K562 (cell line): ENCODE results near the gene RNASE4. TPM values are rescaled to one million over a fixed set of nuclear protein-coding genes. Genes with fewer than 3 reads are reported as not detected.

Experiments
- ATAC-seq: fragments of 200-7000 bp; cut with Tn5 transposase; 3 replicates; pipeline ENCODE4 v1.9.1; 2020; ENCODE audit warnings: moderate library complexity
- BruUV-seq: library from RNA; stranded (reverse); fragments of 400-500 nt; replicated peaks from 2 replicates; lab custom pipeline; 2021; lab: Mats Ljungman, UMichigan
- CTCF ChIA-PET: fragments of 300-600 bp; formaldehyde crosslinking; extraction: SDS; loops from one replicate; lab custom pipeline; 2021; ENCODE audit warnings: low intra/inter-chr PET ratio; lab: Yijun Ruan, JAX
- POLR2A ChIA-PET: fragments of 300-600, 350-650 bp; sonication (Branson Sonifier 250); formaldehyde crosslinking; extraction: SDS; loops from one replicate; lab custom pipeline; 2021; ENCODE audit warnings: antibody characterized with exemption, inconsistent platforms; lab: Yijun Ruan, JAX
- DNase-seq, 4 experiments: peaks; one replicate each; pipeline versions ENCODE4 v3.0.0 to v3.0.0-alpha.2; 2011 to 2018; ENCODE audit warnings: low spot score in 3 of 4, mixed read lengths in 3 of 4; ENCODE audit errors: extremely low read depth in 1 of 4
- FAIRE-seq: peaks from 2 replicates; lab custom pipeline; 2011; peaks lifted over from hg19 to GRCh38; lab: Jason Lieb, UNC
- H2AFZ ChIP-seq: 2 replicates; pipeline ENCODE4 v1.6.0; 2011; ENCODE audit warnings: low read depth, low read length, control low read depth, inconsistent platforms
- H3K27ac ChIP-seq: fragments of 200-600 bp; 3 replicates; pipeline ENCODE4 v1.8.0; 2011; ENCODE audit warnings: low read depth, mild to moderate bottlenecking, control low read depth, inconsistent platforms, low read length, moderate library complexity, mixed read lengths; ENCODE audit errors: extremely low read depth
- H3K27me3 ChIP-seq, 2 experiments: fragments of 300-600 bp in 1 of 2; 2 replicates in 1 of 2; 3 replicates in 1 of 2; pipeline versions ENCODE4 v1.6.0 to v1.8.0; 2011; ENCODE audit warnings: inconsistent platforms in 2 of 2, low read length in 2 of 2, mild to moderate bottlenecking in 1 of 2, mixed read lengths in 1 of 2, moderate library complexity in 1 of 2; ENCODE audit not compliant: control insufficient read depth in 2 of 2, insufficient read depth in 2 of 2
- H3K36me3 ChIP-seq: fragments of 300-600 bp; 3 replicates; pipeline ENCODE4 v1.8.0; 2011; ENCODE audit warnings: mild to moderate bottlenecking, low read length, inconsistent platforms; ENCODE audit not compliant: control insufficient read depth, insufficient read depth
- H3K4me1 ChIP-seq, 2 experiments: fragments of 200-600 bp in 1 of 2; replicated peaks in 1 of 2; 2 replicates in 1 of 2; 3 replicates in 1 of 2; pipeline versions ENCODE4 v1.5.1 to v1.8.0; 2011; ENCODE audit warnings: inconsistent platforms in 2 of 2, low read length in 2 of 2, mild to moderate bottlenecking in 1 of 2, mixed read lengths in 1 of 2, moderate library complexity in 1 of 2; ENCODE audit not compliant: control insufficient read depth in 2 of 2, insufficient read depth in 2 of 2
- H3K4me2 ChIP-seq: 2 replicates; pipeline ENCODE4 v1.6.1; 2011; ENCODE audit warnings: low read length, control low read depth, inconsistent platforms, mixed read lengths; ENCODE audit not compliant: insufficient read depth
- H3K4me3 ChIP-seq: fragments of 200-600 bp; sonication (generic), shearing (Covaris generic); 2 replicates; pipeline ENCODE4 v1.5.1; 2016; ENCODE audit warnings: control low read depth, inconsistent platforms
- H3K79me2 ChIP-seq: fragments of 200-600 bp; 3 replicates; pipeline ENCODE4 v1.8.0; 2011; ENCODE audit warnings: low read length, inconsistent platforms; ENCODE audit not compliant: control insufficient read depth, insufficient read depth
- H3K9ac ChIP-seq, 2 experiments: 2 replicates each; pipeline versions ENCODE4 v1.6.0 to v1.6.1; 2011; ENCODE audit warnings: low read depth in 2 of 2, low read length in 2 of 2, control low read depth in 1 of 2, inconsistent platforms in 1 of 2, mild to moderate bottlenecking in 1 of 2, mixed read lengths in 1 of 2; ENCODE audit not compliant: insufficient read depth in 1 of 2
- H3K9me1 ChIP-seq: one replicate; pipeline ENCODE4 v1.6.0; 2011; ENCODE audit warnings: inconsistent platforms, mild to moderate bottlenecking, low read length, moderate library complexity; ENCODE audit not compliant: control insufficient read depth, insufficient read depth
- H3K9me3 ChIP-seq: replicated peaks from 2 replicates; pipeline ENCODE4 v1.5.1; 2011; ENCODE audit warnings: low read depth, low read length, inconsistent platforms; ENCODE audit not compliant: control insufficient read depth, insufficient read depth
- H4K20me1 ChIP-seq: replicated peaks from 2 replicates; pipeline ENCODE4 v1.6.1; 2011; ENCODE audit warnings: low read length, inconsistent platforms, mixed read lengths; ENCODE audit not compliant: control insufficient read depth, insufficient read depth
- GTF2A2 ChIP-seq: IDR thresholded peaks from 2 replicates; pipeline ENCODE4 v1.6.1; 2016; ENCODE audit warnings: mild to moderate bottlenecking, missing genetic modification characterization, missing compliant biosample characterization
- TBL1XR1 ChIP-seq, 2 experiments: IDR thresholded peaks; 2 replicates each; pipeline ENCODE4 v1.6.1; 2012; ENCODE audit warnings: improper control_type of control experiment in 2 of 2, low read length in 2 of 2, mild to moderate bottlenecking in 1 of 2
- WGBS: fragments of 100-300 bp; shearing (Covaris generic); methylation state at CpG from one replicate; pipeline ENCODE4 v1.1.6; 2016; ENCODE audit warnings: low coverage, mixed read lengths; ENCODE audit not compliant: insufficient coverage; ENCODE audit errors: missing lambda C conversion rate; 5-methylcytosine and 5-hydroxymethylcytosine counted together
- in situ Hi-C: fragments of 300-500 bp; cut with MboI; formaldehyde crosslinking; loops from 4 replicates; pipeline ENCODE4 v1.15.0; 2018; ENCODE audit warnings: inconsistent platforms, mixed read lengths
- intact Hi-C: fragments of 100-400 bp; cut with micrococcal nuclease; formaldehyde crosslinking; loops from 2 replicates; pipeline ENCODE4 v1.14.2; 2022
- polyA plus RNA-seq, 8 experiments: library from polyadenylated mRNA; depleted of rRNA in 4 of 8; stranded (reverse) in 5 of 8; unstranded in 3 of 8; fragments of >200 nt; fragmentation: Nextera tagmentation in 2 of 8; fragmentation: Illumina TruSeq in 1 of 8; extraction: Ambion mirVana in 2 of 8; extraction: Trizol in 1 of 8; gene quantifications; 2 replicates each; pipeline versions ENCODE4 v1.2.1 to v1.2.3, GENCODE V29; 2011 to 2014; ENCODE audit warnings: inconsistent platforms in 1 of 8, missing spikeins in 1 of 8
- total RNA-seq, 7 experiments: library from RNA; depleted of rRNA in 6 of 7; stranded (reverse); fragments of >200 nt in 6 of 7; fragmentation: Illumina TruSeq in 2 of 7; extraction: Trizol in 2 of 7; gene quantifications; 2 replicates each; pipeline versions ENCODE4 v1.2.1 to v1.2.3, GENCODE V29; 2011 to 2021; ENCODE audit warnings: low replicate concordance in 1 of 7
- TF ChIP-seq, protein P1 (sequence below): fragments of 450-650 bp; IDR thresholded peaks from 2 replicates; pipeline ENCODE4 v1.6.1; 2016

The RNASE4 gene
- total and polyA plus RNA-seq, 9 of the 15 experiments (the other 6 are each of a cell fraction or from before 2014, with no cell fraction given): 0.09 to 0.22 (median 0.13) TPM; not detected in 2

DNA sequence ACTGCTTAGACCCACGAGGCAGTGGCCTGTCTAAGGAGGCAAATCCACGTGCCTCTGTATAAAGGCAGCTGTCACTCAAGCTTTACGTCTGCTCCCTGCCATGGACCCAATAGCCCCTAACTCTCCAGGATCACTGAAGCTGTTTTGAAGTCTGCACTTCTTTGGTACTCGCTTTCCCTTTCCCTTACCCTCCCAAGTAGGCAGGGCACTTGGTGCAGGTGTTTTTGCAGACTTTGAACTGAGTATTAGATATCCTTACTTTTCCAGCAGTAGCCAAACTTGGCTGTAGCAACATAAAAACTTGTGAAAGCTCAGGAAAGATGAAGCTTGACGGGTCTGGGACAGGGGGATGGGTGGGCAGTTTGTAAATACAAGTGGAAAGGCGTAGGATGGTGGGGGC lies 25.0 kb upstream of the RNASE4 start:
- Histone ChIP-seq H2AFZ (no peak overlapping the region), H3K36me3 (no peaks in the 10 kb centered on the region), H3K79me2 (no peaks in the 10 kb centered on the region), H3K27ac (no peak overlapping the region), H3K9me3 (no peaks in the 10 kb centered on the region), H4K20me1 (peaks cover 7% of the 10 kb centered on the region; the same call in 1 of the 2 replicates), H3K4me2 (no peak overlapping the region), H3K9ac (no peak overlapping the region), H3K9me1 (no peaks in the 10 kb centered on the region), H3K27me3 (peaks cover 0 to 31% of the 10 kb centered on the region in 2 experiments; a peak in 2 of 5 replicates), H3K4me1 (peaks cover 11 to 17% of the 10 kb centered on the region in 2 experiments; a peak in 3 of 5 replicates), H3K4me3 (no peak overlapping the region)
- BruUV-seq: no TSS peak
- TF ChIP-seq TBL1XR1 (IDR thresholded peaks at IDR 0.05; ENCODE audit: low read length in 2 of 2) (no peak), GTF2A2 (tag) (no peak)
- TF ChIP-seq, protein P1, sequence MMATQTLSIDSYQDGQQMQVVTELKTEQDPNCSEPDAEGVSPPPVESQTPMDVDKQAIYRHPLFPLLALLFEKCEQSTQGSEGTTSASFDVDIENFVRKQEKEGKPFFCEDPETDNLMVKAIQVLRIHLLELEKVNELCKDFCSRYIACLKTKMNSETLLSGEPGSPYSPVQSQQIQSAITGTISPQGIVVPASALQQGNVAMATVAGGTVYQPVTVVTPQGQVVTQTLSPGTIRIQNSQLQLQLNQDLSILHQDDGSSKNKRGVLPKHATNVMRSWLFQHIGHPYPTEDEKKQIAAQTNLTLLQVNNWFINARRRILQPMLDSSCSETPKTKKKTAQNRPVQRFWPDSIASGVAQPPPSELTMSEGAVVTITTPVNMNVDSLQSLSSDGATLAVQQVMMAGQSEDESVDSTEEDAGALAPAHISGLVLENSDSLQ: peak; percentile 35; the same call in 1 of the 2 replicates
- ATAC-seq: no peak
- intact Hi-C loops: loop anchor here (5.0 kb wide), 1 partner anchor 33 kb away; no protein-coding TSS in a partner anchor
- 14% methylated on average over 5 of the region's 6 CpGs for WGBS
- no peak for FAIRE-seq
- ChIA-PET CTCF (interaction anchor here (0.7 kb wide), 1 partner anchor 26 kb away, joined by 5 read pairs; no protein-coding TSS in a partner anchor), POLR2A (interaction anchor here (0.9 kb wide), 1 partner anchor 116 kb away, joined by 3 read pairs; no protein-coding TSS in a partner anchor)
- no peak for DNase-seq
- in situ Hi-C loops: no loop called here
